Activated T-helper 1 cell treated with anti-CD3 and anti-CD28 coated beads, Interleukin-12 subunit alpha, Interleukin-12 subunit beta, Interleukin-2, Interleukin-4 antibody, amounts not matched to agents 30 ng/mL and 10 ng/mL and 1 ng/mL, durations not matched to agents 14 hours and 24 hours and 36 hours (primary cell): Measurements from ENCODE around the gene POLR3GL. TPM values are rescaled to one million over a fixed set of nuclear protein-coding genes. Genes with fewer than 3 reads are reported as not detected.

Experiments
- DNase-seq: peaks from one replicate; pipeline ENCODE4 v3.0.0; 2021; ENCODE audit warnings: low spot score
- H3K27ac Mint-ChIP-seq: one replicate; pipeline ENCODE4 v1.8.0; 2021; ENCODE audit warnings: mild to moderate bottlenecking, mixed read lengths
- H3K27me3 Mint-ChIP-seq: one replicate; pipeline ENCODE4 v1.8.0; 2022; ENCODE audit warnings: mild to moderate bottlenecking, moderate library complexity, mixed read lengths; ENCODE audit not compliant: insufficient read depth
- H3K36me3 Mint-ChIP-seq: one replicate; pipeline ENCODE4 v1.8.0; 2021; ENCODE audit warnings: low read depth, mixed read lengths
- H3K4me1 Mint-ChIP-seq: one replicate; pipeline ENCODE4 v1.8.0; 2021; ENCODE audit warnings: low read depth, mixed read lengths
- H3K4me3 Mint-ChIP-seq: one replicate; pipeline ENCODE4 v1.8.0; 2021; ENCODE audit warnings: mild to moderate bottlenecking, moderate library complexity, mixed read lengths
- H3K9me3 Mint-ChIP-seq: one replicate; pipeline ENCODE4 v1.8.0; 2021; ENCODE audit warnings: mixed read lengths
- intact Hi-C: fragments of 100-400 bp; cut with micrococcal nuclease; formaldehyde crosslinking; loops from one replicate; pipeline ENCODE4 v1.15.1; 2024
- total RNA-seq: library from RNA; stranded (reverse); gene quantifications from 2 replicates; pipeline ENCODE4 v1.2.3, GENCODE V29; 2022

Gene POLR3GL
- total RNA-seq, 1 donor from 2014 or later, result 10.6 TPM

DNA sequence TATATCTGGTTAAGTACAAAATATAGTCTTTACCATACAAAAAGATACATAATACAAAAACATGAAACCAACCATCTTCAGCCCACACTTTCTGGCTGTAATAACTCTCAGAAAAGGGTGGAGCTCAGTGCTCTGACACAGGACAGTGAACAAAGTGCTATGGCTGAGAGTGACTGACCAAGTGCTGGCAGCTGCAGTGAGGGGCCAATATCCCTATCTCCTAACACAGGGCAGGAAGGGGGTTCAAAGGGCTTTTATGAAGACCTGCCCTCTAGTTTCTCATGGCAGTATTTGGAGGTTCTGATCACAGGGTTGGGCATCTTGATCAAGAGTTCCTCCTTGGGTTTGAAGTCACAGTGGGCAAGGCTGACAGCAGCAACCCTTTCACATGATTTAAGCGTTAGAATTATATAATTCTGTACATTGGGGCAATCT is 28.0 kb downstream of the POLR3GL start:
- Mint-ChIP-seq H3K27me3 (no peaks in the 10 kb centered on the region), H3K4me1 (peaks cover 62% of the 10 kb centered on the region), H3K27ac (peak overlapping the region; percentile 46), H3K36me3 (peaks cover 45% of the 10 kb centered on the region), H3K4me3 (peak overlapping the region; percentile 94), H3K9me3 (no peaks in the 10 kb centered on the region)
- no peak for DNase-seq
- intact Hi-C loops, result no loop called here

DNA sequence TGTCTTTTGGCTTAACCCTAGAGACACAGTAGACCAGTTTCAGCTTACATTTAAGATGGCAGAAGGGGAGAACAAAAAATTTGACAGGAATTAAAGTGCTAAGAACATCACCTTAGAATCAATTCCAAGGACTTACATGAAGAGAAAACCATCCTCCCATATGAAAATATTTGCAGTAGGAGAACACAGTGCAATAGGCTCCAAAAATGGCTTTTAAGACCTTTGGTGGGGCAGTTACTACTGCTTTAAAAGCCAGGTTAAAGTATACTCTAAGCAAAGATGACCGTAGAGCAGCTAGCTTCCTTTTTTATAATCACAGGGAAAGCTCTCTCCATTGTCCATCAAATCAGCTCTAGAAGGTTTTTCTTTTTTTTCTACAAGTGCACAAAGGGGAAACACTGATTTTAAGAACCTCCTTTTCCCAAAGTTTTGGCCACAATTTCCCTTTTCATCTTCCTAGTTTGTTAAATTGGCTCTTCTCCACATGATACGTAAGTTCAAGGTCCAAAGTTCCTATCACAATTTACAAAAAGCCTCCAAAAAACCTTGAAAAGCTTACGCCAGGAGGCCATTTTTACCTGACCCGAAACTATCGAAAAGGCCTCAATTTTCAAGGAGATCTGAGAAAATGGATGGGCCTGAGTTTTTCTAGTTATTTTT is 28.6 kb downstream of the POLR3GL start:
- no peak for DNase-seq
- H3K4me3 Mint-ChIP-seq, result peak overlapping the region; percentile 94

DNA sequence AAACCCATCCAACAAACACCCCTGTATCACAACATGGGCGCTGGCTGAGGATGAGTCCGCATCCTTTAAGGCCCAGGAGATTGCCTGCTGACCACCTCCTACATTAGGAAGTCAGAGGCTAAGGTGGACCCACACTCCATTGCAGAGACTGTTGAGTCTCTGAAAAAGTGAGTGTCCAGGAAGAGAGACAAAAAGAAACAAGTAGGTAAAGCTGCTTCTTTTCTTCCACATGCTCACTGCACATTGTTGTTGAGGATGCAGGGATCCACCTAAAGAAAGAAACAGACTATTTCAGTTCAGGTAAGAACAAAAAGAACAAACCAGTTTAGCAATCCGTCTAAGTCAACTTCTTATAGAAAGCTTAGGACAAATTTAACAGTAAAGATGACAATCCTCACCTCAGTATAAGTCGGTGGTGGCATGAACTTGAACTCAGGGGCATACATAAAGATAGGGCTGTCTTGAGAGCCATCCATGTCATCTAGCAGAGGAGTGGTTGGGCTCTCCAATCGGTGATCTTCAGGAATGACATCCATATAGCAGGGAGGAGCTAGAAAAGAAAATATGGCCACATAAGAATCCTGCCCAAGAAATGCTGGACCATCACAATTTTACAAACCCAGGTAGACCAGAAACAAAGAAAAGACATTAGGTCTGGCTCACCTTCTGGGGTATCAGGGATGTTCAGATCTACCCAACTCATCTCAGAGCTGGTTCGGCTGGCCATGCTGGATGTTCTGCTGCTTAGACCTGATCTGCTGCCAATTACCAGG is 29.3 kb downstream of the POLR3GL start:
- no peak for DNase-seq
- H3K36me3 Mint-ChIP-seq, result peaks cover 45% of the 10 kb centered on the region
- no peaks in the 10 kb centered on the region for H3K9me3 Mint-ChIP-seq
- H3K4me1 Mint-ChIP-seq, result peaks cover 65% of the 10 kb centered on the region
- peak overlapping the region; percentile 94 for H3K4me3 Mint-ChIP-seq
- intact Hi-C loops, result loop anchor here (1.0 kb wide), 1 partner anchor 9 kb away; no protein-coding TSS in a partner anchor
- peak overlapping the region; percentile 99 for H3K27ac Mint-ChIP-seq
- no peaks in the 10 kb centered on the region for H3K27me3 Mint-ChIP-seq

More for the DNA sequence above, 28.6 kb downstream of the POLR3GL start:
- Mint-ChIP-seq H3K36me3 (peaks cover 45% of the 10 kb centered on the region), H3K9me3 (no peaks in the 10 kb centered on the region), H3K27me3 (no peaks in the 10 kb centered on the region), H3K4me1 (peaks cover 62% of the 10 kb centered on the region), H3K27ac (peak overlapping the region; percentile 99)
- intact Hi-C loops, result no loop called here

DNA sequence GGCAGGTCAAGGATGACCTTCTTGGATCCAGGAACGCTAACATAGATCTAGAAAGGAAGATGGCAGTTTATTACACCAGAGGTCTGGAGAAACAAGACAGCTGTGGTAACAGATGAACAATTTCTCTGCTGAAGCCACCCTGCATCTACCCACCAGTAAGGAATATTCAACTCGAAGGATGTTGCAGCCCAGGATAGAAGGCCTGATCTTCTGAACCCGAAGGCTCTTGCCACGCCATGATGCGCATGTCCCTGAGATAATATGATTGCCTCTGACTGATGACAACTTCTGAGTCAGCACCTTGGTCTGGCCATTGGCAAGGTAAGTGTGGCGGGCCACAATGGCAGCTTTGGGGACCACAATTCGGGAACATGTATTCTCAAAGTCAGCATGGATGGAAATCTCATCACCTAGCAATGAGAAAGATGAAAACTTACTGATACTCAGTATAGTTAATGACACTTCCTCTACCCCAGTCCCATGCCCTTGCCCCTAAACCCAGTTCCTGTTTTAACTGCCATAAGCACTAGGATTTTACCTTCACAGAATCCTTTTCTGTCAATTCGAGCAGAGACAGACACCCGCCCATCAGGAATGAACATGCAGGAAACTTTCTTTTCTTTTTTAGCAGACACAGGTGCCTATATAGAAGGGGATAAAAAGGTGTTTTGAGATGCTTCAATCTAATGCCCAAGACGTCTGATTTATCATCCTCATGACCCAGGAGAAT is 30.1 kb downstream of the POLR3GL start:
- H3K4me1 Mint-ChIP-seq, result peaks cover 70% of the 10 kb centered on the region
- H3K27ac Mint-ChIP-seq, result peak overlapping the region; percentile 99
- H3K27me3 Mint-ChIP-seq, result no peaks in the 10 kb centered on the region
- peaks cover 45% of the 10 kb centered on the region for H3K36me3 Mint-ChIP-seq
- no peaks in the 10 kb centered on the region for H3K9me3 Mint-ChIP-seq
- peak overlapping the region; percentile 94 for H3K4me3 Mint-ChIP-seq
- peak; percentile 30 for DNase-seq
- intact Hi-C loops, result loop anchor here (1.0 kb wide), 1 partner anchor 9 kb away; no protein-coding TSS in a partner anchor

DNA sequence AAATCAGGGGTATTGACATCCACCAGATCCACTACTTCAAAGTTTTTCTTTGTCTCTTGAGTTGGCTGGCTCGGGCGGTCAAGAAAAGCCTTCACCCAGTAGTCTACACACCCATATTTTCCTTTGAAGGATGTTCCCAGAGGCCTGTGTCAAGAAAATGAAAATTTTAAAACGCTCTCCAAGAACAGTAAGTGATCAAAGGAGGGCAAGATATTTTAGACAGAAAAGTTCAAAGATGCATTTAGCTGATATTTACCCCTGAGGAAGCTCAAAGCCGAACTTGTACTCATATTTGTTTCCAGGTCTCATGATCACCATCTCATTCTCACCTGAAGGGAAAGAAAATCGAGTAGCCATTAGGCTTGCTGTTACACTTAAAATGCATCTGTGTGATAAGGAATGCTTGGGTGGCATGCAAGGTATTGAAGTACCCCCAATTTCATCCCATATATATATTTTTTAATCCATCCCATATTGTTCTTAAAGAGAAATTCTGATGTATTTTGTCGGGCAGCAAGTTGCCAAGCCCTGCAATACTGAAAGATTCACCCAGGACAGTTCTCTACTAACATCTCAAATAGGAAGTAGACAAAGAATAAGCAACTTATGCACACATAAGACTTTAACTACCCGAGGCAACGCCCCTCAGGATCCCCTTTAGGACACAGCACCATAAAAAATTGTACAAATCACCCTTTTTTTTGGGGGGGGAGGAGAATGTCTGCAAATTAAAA is 30.8 kb downstream of the POLR3GL start:
- intact Hi-C loops, result no loop called here
- H3K9me3 Mint-ChIP-seq, result no peaks in the 10 kb centered on the region

DNA sequence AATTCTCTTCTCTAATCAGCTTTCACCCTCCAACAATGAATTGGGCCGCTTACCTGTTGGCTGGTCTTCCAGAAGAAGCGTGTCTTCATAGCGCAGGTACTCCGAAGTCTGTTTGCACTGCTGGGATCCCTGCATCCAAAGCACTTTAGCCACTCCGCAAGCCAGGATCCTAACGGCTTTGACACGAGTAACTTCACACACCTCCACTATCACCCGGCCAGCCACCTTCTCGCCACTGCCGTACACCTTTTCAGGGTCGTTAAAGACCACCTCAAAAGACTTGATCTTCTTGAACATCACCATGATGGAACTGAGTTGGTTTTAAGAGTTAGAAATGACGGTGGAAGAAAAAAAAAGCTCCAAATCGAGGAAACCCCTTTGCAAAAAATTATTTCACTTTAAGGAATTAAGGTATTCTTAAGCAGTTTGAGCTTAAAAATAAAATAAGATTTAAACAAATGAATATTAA is 31.5 kb downstream of the POLR3GL start:
- Mint-ChIP-seq H3K27me3 (no peaks in the 10 kb centered on the region), H3K4me1 (peaks cover 68% of the 10 kb centered on the region), H3K27ac (peak overlapping the region; percentile 99), H3K4me3 (peak overlapping the region; percentile 94), H3K36me3 (peaks cover 44% of the 10 kb centered on the region), H3K9me3 (no peaks in the 10 kb centered on the region)
- no peak for DNase-seq
- intact Hi-C loops, result loop anchor here (1.0 kb wide), 5 partner anchors 11 to 40 kb away; partner anchors contain the start of genes ANKRD34A, LIX1L and POLR3GL

More for the DNA sequence above, 30.8 kb downstream of the POLR3GL start:
- Mint-ChIP-seq H3K27me3 (no peaks in the 10 kb centered on the region), H3K36me3 (peaks cover 45% of the 10 kb centered on the region), H3K27ac (peak overlapping the region; percentile 99), H3K4me1 (peaks cover 74% of the 10 kb centered on the region), H3K4me3 (peak overlapping the region; percentile 94)
- no peak for DNase-seq

DNA sequence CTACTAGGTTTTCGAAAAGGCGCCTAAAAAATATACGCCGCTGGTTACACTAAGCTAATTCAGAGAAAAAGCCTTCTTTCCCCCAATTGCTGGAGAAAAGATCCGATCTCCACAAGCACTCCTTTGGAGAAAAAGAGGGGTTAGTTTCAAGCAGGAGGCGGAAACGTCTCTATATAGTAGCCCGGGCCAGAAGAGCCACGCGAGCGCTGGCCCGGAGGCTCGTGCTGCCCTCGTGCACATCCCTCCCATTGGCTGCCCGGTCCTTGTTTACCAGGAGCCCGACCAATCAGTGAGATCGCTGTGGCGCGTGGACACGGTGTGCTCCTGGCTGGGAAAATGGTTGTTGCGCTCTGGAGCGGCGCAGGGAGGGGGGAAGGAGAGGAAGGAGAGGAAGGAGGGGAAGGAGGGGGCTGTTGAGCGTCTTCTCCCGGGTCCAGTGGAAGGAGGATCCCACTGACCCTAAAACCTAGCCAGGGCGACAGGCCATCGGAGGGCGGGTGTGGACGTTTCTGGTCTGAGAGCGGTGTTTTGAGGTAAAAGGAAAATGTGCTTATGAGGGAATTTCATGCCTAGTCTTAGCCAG is 32.0 kb downstream of the POLR3GL start, which contains the start of gene TXNIP:
TSS of gene TXNIP (minus strand) at position 147 of the 583 bp plus-strand sequence. CDS start 313 bp downstream, outside the sequence.
- intact Hi-C loops, result loop anchor here (1.0 kb wide), 5 partner anchors 11 to 40 kb away; partner anchors contain the start of genes ANKRD34A, LIX1L and POLR3GL
- peak within 1 kb of the TSS; percentile 99 for H3K27ac Mint-ChIP-seq
- no peaks in the 10 kb centered on the region for H3K9me3 Mint-ChIP-seq
- peaks cover 44% of the 10 kb centered on the region for H3K36me3 Mint-ChIP-seq
- H3K4me3 Mint-ChIP-seq, result peak within 1 kb of the TSS; percentile 94
- peaks cover 65% of the 10 kb centered on the region for H3K4me1 Mint-ChIP-seq
- H3K27me3 Mint-ChIP-seq, result no peaks in the 10 kb centered on the region
- DNase-seq, result peak; percentile 92

DNA sequence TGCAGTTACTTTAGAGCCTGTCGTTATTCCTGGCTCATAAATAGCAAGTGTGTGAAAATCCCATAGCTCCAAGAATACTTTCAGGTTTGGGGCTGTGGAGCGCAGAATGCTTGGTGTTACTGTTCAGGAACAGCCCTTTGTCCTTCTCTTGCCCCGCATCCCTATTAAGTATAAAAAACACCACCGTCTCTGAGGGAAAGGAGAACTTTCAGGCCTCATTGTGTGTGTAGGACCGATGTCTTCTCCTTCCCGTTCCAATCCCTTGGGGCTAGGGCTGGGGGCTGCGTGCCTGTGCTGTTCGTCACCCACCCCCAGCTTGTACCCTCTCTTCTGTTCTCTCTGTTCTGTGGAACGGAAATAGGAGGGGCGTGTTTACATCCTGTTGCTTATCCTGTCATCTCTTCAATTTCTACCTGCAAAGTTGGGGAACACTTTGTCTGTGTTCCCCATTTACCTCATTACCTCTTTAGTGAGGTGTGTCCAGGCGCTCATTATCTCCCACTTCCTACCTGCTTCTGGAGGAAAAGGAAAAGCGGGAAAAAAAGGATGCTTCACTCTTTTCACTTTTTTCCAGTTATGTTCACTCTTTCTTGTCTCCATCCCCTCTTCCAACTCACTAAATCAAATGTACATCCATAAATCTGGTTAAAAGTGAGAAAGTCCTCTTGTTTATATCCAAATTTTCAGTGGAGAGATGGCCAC is 32.7 kb downstream of the POLR3GL start:
- peaks cover 41% of the 10 kb centered on the region for H3K36me3 Mint-ChIP-seq
- no peaks in the 10 kb centered on the region for H3K27me3 Mint-ChIP-seq
- intact Hi-C loops, result no loop called here
- peak overlapping the region; percentile 99 for H3K27ac Mint-ChIP-seq
- H3K4me3 Mint-ChIP-seq, result peak overlapping the region; percentile 94
- DNase-seq, result peak; percentile 63
- peaks cover 58% of the 10 kb centered on the region for H3K4me1 Mint-ChIP-seq
- H3K9me3 Mint-ChIP-seq, result no peaks in the 10 kb centered on the region

DNA sequence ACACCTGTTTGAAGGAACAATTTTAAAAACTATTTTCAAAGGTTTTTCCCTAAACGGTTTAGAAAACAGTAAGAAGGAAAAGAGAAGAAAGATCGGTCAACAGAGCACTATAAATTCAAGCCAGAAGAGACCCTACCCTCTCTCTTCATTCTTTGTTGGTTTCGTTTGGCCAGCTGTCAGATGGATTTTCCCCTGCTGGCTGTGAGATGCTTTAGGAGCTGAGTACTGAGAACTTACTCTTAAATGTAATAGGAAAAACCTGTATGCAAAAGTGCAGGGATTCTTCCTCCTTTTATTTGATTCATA is 33.2 kb downstream of the POLR3GL start:
- H3K27me3 Mint-ChIP-seq, result no peaks in the 10 kb centered on the region
- no peaks in the 10 kb centered on the region for H3K9me3 Mint-ChIP-seq
- intact Hi-C loops, result no loop called here
- H3K27ac Mint-ChIP-seq, result peak overlapping the region; percentile 99
- peaks cover 53% of the 10 kb centered on the region for H3K4me1 Mint-ChIP-seq
- H3K36me3 Mint-ChIP-seq, result peaks cover 37% of the 10 kb centered on the region
- H3K4me3 Mint-ChIP-seq, result peak overlapping the region; percentile 94
- no peak for DNase-seq

DNA sequence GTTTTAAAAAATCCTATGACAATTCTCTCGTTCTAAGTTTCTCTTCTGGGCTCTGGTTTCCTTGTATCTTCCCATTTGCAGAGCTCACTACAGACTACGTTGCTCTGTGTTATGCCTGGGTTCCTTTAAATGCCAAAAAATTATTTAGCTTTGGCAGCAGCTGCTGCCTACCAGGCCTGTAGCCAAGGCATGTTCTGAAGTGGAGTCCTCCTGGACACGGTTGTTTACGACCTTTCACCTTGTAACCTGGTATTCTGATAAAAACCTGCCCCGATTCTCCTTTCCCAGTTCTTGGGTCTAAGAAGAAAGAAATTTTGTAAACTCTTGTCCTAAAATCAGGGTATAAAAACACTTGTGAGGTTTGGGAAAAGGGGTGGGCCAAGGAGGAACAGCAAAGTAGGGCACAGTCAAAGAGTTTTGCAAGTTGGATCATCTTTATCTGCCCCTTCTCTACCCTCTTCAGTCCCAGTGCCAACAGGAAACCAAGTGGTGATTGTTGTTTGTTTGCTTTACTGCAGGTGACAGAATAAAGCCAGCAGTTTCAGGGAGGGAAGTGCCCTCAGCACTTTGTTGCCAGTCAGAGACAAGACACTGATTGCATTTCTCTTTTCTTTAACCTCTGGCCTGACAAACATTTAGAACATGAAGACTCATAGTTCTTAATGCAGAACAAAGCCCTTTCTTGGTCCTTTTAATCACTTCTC is 35.0 kb downstream of the POLR3GL start:
- peak overlapping the region; percentile 70 for H3K4me3 Mint-ChIP-seq
- intact Hi-C loops, result no loop called here
- no peaks in the 10 kb centered on the region for H3K9me3 Mint-ChIP-seq
- H3K4me1 Mint-ChIP-seq, result peaks cover 40% of the 10 kb centered on the region
- H3K27me3 Mint-ChIP-seq, result no peaks in the 10 kb centered on the region
- H3K27ac Mint-ChIP-seq, result peak overlapping the region; percentile 99
- H3K36me3 Mint-ChIP-seq, result peaks cover 19% of the 10 kb centered on the region
- no peak for DNase-seq

DNA sequence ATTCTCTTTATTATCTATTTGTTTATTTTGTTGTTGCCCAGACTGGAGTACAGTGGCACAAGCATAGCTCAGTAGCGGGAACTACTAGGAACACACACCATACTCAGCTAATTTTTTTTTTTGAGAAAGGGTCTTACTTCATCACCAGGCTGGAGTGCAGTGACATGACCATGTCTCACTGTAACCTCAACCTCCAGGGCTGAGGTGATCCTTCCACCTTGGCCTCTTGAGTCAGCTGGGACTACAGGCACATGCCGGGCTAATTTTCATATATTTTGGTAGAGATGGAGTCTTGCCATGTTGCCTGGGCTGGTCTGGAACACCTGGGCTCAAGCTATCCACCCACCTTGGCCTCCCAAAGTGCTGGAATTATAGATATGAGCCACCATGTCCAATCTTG is 37.2 kb downstream of the POLR3GL start:
- H3K27me3 Mint-ChIP-seq, result no peaks in the 10 kb centered on the region
- no peak overlapping the region for H3K4me3 Mint-ChIP-seq
- H3K9me3 Mint-ChIP-seq, result no peaks in the 10 kb centered on the region
- peaks cover 58% of the 10 kb centered on the region for H3K4me1 Mint-ChIP-seq
- intact Hi-C loops, result no loop called here
- H3K36me3 Mint-ChIP-seq, result peaks cover 3% of the 10 kb centered on the region
- no peak overlapping the region for H3K27ac Mint-ChIP-seq
- DNase-seq, result no peak
